Uterus (tissue), 2 donors: Measurements from ENCODE around the gene ACAP2.

Source experiments
- CTCF ChIP-seq, 4 experiments: fragments of 200-600 bp in 2 of 4; fragments of 450-650 bp in 2 of 4; sonication (generic) in 2 of 4; IDR thresholded peaks; one replicate each; pipeline ENCODE4 v1.5.1; 2016 to 2019; ENCODE audit warnings: antibody characterized with exemption in 4 of 4, mild to moderate bottlenecking in 2 of 4, moderate library complexity in 1 of 4
- POLR2A ChIP-seq, 2 donors: fragments of 450-650 bp; IDR thresholded peaks; one replicate each; pipeline ENCODE4 v1.6.1; 2016; ENCODE audit warnings: antibody characterized with exemption in 2 of 2, mild to moderate bottlenecking in 1 of 2, moderate library complexity in 1 of 2

DNA sequence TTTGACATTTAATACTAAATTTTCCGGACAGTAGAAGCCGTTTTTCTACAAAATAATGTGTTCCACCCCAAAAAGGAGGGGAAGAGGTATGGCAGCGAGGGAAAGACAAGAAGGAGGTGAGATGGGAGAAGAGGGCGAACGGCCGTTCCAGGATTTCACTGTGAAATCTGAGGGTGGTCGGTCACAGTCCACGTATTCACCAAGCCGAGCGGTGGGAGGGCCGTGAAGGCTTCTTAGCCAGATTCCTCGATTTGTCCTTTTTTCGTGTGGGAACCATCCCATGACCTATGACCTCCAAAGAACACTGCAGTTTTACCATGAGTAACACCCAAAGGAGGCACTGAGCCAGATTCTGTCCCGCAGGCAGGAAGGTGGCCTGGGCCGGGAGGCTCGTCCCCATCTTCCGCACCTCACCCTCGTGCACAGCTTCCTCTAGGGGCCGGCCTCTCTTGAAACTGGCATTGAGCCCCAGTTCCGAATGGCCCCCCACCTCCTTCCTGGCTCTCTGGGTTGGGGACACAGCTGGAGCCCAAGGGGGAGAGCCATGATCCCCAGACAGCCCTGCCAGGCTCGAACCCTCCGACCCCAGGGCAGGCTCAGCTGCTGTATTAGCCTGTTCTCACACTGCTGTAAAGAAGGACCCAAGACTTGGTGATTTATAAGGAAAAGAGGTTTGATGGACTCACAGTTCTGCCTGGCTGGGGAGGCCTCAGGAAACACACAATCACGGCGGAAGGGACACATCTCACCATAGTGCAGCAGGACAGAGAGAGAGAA is 195.5 kb downstream of the ACAP2 start:
- TF ChIP-seq CTCF (IDR thresholded peaks at IDR 0.05), result no peak
- TF ChIP-seq POLR2A (IDR thresholded peaks at IDR 0.05), result no peak
